NCI-H1436 treated with DMSO at 0.1 percent for 48 hours (cell line): Measurements from ENCODE around the gene DUSP28.

Source experiments
- DNase-seq: peaks from one replicate; lab custom pipeline; 2025; lab: John Stamatoyannopoulos, UW

The DUSP28 gene

DNA sequence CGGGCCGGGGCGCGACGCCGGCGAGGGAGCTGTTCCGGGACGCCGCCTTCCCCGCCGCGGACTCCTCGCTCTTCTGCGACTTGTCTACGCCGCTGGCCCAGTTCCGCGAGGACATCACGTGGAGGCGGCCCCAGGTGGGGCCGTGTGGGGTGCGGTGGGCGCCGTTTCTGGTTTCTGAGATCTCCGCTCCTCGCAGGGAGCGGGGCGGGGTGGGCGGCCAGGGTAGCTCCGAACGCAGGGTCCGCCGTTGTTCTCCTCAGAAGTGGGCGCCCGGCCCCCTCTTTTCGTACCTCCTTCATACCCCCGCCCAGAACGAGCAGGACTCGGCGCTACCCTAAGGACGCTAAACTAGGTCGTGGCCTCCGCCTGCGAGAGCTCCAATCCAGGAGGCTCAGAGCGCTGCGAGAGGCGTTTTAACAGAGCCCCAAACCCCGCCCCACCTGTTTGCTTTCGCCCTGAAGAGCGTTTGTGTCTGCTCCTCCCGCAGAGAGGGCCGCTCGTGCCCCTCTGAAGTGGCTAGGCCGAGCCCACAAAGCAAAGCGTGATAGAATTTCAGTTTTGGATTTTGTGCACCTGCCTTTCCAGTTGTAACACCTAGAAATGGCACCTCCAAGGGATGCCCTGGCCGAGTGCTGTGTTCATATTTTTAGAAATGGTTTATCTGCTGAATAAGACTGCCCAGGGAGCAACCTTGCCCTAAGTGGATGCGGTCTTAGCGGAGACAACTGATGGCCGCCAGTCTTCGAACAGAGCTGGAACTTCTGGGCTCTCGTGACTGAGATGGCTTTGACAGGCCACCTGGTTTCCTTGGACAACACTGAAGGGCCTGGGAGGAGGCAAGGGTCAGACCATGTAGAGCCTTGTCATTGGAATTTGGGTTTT is 27.0 kb downstream of the DUSP28 start:
- no peak for DNase-seq

DNA sequence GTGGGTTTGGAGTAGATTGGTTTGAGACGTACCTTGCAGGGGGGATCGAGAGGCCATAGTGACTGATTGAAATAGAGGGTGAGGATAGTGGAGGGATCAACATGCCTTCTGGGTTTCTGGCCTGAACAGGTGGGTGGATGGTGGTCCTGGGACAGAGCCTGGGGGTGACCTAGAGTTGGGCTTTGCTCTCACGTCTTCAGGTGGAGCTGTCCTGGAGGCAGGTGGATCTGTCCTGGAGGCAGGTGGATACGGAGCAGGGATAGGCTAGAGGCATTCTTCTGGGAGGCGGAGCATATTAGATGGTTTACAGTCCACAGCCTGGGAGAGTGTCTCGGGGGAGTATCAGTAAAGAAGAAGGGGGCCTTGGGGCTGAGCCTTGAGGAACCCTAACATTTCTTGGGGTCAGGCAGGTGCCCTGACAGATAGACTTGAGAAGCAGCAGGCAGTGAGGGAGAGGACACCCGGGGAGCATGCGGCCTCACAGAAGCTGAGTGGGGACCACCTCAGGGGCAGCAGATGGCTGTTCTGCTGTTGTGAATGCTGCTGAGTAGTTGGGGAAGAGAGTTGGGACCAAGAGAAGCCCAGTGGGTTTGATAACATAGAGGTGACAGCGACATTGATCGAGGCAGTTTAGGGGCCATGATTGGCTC is 28.0 kb downstream of the DUSP28 start:
- no peak for DNase-seq

- DNase-seq, result no peak
Measured at GRCh38 chr2:240588669-240589068, 28.5 kb downstream of the DUSP28 start.

DNA sequence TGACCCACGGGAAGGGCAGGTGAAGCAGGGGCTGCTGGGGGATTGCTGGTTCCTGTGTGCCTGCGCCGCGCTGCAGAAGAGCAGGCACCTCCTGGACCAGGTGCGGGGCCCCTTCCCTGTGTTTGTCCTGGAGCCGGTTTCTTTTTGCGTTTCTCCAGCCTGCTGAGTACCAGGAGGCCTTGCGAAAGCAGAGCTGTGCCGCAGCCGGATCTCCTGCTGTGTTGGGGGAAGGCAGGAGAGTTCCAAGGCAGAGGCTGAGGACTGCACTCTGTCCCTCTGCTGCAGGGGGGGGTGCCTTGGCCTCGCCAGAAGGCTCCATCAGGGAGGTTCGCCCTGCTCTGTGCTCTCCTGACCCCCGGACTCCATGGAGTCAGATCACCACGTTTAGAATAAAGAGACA is 29.2 kb downstream of the DUSP28 start:
- no peak for DNase-seq

- DNase-seq, result no peak
Measured at GRCh38 chr2:240589850-240590525, 29.8 kb downstream of the DUSP28 start.

GRCh38 chr2:240590681-240591111 is 30.5 kb downstream of the DUSP28 start:
- no peak for DNase-seq

DNA sequence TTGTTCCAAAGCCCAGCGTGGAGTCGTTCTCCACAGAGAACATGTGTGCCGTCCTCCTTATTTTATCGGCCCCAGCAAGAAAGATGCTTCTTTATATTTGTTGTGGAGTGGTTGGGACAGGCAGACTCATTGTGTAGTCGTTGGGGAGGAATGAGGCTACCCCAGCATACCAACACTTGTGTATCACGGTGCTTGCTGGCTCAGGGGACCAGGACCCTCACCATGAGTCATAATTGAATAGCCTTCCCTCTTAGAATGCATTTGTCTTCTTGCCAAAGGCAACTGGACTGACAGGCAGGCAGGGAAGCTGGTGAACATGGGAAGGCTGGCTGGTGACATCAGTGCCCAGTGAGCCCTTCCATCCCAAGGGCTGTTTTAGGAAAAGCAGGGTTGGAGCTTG is 31.1 kb downstream of the DUSP28 start:
- DNase-seq, result no peak

- no peak for DNase-seq
Measured at GRCh38 chr2:240591784-240592183, 31.6 kb downstream of the DUSP28 start.

GRCh38 chr2:240593026-240593702 is 33.0 kb downstream of the DUSP28 start:
- no peak for DNase-seq

- no peak for DNase-seq
Measured at GRCh38 chr2:240593703-240594451, 33.7 kb downstream of the DUSP28 start.

- DNase-seq, result no peak
Measured at GRCh38 chr2:240594511-240595380, 34.6 kb downstream of the DUSP28 start.

DNA sequence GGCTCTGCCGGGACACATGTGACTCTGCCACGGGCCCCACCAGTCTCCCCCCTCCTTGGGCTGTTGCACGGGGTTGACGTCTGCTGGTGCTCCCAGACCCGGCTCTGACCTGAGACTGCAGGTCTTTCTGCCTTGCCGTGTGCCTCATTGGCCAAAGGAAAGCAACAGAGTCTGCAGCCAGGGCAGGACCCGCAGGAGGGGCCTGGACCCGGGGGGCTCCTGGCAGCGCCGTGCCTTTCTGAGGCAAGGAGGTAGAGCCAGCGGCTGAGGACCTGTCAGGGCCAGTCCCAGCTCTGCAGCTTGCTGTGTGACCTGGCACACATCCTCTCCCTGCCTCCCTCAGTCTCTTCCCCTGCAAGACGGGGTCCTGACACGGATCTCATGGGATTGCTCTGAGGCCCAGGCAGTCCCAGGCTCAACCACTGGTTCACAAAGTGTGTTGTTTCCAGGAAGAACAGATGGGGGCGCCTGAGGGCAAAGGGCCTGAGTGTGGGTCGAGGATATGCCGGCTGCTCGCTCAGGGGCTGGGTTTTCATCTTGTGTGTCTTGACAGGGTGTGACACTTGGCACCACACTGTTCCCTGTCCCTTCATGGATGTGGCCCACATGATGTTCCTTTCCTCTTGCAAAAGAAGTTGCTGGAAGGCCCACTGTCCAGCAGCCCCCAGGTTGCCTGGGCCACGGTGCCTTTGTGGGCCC is 35.4 kb downstream of the DUSP28 start:
- DNase-seq, result no peak

DNA sequence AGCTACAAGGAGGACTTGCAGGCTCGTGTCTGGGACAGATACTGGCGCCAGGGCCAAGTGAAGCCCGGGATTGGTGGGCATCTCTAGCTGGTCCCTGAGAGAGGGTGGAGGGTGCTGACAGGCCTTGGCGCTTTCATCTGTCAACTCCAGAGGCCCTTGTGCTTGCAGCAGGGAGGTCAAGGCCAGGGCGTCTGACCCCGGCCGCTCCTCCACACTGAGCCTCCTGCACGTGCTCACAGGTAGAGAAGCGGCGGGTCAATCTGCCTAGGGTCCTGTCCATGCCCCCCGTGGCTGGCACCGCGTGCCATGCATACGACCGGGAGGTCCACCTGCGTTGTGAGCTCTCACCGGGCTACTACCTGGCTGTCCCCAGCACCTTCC is 35.9 kb downstream of the DUSP28 start:
- no peak for DNase-seq

- DNase-seq, result no peak
Measured at GRCh38 chr2:240596491-240596931, 36.4 kb downstream of the DUSP28 start.

DNA sequence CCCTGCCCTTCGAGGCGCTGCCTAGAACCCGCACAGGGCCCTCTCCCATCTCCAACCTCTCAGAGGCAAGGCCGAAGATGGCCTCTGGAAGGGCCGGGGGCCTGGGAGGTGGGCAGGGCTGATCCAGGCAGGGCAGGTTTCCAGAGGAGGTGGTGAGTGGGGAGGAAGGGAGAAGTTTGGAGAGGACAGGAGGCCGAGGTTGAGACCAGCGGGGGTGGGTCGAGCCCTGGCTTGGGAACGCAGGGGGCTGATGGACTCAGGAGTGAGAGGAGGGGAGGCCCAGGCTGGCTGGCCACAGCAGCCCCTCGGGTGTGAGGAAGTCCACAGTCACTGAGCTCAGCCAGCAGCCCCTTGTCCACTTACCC is 36.9 kb downstream of the DUSP28 start:
- DNase-seq, result no peak

GRCh38 chr2:240597419-240598181 is 37.4 kb downstream of the DUSP28 start:
- no peak for DNase-seq

DNA sequence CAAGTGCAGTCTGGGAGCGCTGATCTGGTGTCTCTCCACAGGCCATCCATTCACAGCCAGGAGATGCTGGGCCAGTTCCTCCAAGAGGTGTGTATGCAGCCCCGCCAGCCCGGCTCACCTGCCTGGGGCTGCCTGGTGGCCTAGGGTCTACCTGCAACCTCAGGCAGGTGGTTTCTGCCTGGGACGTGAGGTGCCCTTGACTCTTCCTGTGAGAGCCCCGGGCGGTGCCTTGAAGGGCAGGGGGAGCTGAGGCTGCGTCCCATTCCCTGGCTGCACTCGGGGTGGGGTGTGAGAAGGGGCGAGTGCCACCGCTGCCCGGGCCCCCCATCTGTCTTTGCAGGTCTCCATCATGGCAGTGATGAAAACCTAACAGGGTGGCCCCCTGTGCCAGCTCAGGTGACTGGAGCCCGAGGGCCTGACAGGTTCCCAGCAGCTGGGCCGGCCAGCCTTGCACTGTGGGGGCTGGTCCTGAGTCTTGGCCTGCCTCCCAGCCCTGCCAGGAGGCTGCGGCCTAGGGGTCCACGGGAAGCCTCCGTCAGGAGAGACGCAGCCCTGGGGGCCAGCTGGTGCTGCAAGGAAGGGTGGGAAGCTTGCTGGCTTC is 38.3 kb downstream of the DUSP28 start:
- no peak for DNase-seq

GRCh38 chr2:240599141-240599583 is 39.0 kb downstream of the DUSP28 start:
- no peak for DNase-seq
